ENCODE results near the gene DMXL2. TPM values are rescaled to one million over a fixed set of nuclear protein-coding genes. Genes with fewer than 3 reads are reported as not detected.

The DMXL2 gene
- total and polyA plus RNA-seq, 12 donors: 4.5 to 18.6 (median 6.9) TPM

DNA sequence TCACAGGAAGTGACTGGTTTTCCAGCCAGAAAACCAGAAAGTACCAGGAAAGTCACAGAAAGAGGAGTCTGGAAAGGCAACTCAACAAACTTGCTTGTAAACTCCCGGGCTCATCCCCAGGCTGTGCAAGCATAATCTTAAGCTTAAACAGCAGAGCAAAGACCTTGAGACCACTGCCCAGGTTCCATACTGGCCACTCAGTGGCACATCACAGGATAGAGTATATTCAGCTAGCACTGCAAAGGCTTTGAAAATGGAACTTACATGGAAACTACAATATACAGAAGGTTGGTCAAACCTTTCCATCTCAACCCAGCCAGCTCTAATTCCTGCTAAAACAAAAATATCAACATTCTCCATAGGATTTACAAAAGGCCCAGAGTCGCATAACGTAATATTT, 20.1 kb downstream of the DMXL2 start:
- DNase-seq (no peak), ATAC-seq (no peak)
- TF ChIP-seq, protein P1, sequence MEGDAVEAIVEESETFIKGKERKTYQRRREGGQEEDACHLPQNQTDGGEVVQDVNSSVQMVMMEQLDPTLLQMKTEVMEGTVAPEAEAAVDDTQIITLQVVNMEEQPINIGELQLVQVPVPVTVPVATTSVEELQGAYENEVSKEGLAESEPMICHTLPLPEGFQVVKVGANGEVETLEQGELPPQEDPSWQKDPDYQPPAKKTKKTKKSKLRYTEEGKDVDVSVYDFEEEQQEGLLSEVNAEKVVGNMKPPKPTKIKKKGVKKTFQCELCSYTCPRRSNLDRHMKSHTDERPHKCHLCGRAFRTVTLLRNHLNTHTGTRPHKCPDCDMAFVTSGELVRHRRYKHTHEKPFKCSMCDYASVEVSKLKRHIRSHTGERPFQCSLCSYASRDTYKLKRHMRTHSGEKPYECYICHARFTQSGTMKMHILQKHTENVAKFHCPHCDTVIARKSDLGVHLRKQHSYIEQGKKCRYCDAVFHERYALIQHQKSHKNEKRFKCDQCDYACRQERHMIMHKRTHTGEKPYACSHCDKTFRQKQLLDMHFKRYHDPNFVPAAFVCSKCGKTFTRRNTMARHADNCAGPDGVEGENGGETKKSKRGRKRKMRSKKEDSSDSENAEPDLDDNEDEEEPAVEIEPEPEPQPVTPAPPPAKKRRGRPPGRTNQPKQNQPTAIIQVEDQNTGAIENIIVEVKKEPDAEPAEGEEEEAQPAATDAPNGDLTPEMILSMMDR (IDR thresholded peaks at IDR 0.05): no peak
- H3K9me3 ChIP-seq: no peaks in the 10 kb centered on the region
- H3K4me3 ChIP-seq: no peak overlapping the region
- H3K27me3 ChIP-seq: no peaks in the 10 kb centered on the region
- no peaks in the 10 kb centered on the region for H3K36me3 ChIP-seq
- 76 to 97% methylated on average over 3 of the region's 3 CpGs for WGBS, 2 donors
- no peak overlapping the region for H3K27ac ChIP-seq
- H3K4me1 ChIP-seq: peaks cover 0 to 20% (median 0%) of the 10 kb centered on the region in 9 donors
- intact Hi-C loops (cut with DNase I): no loop called here

DNA sequence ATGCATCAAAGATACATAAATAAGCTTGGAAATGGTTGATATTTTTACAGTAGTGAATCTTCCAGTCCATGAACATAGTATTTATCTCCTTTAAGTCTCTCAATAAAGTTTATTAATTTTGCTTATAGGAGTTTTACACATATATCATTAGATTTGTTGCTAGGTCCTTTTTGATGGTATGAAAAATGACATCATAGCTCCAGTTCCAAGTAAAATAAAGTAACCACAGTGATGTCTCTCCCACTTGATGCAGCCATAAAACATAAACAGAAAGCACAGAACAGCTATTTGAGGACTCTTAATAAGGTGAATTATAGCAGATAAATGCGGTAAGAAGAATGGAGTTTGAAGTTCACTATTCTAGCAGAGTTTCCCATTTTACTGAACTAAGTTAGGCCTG, 20.8 kb downstream of the DMXL2 start:
- no peak for DNase-seq
- no peaks in the 10 kb centered on the region for H3K9me3 ChIP-seq
- TF ChIP-seq, protein P1 (IDR thresholded peaks at IDR 0.05): no peak
- WGBS, 2 donors: 94 to 97% methylated on average over 1 of the region's 1 CpG
- no peak overlapping the region for H3K27ac ChIP-seq
- no peaks in the 10 kb centered on the region for H3K36me3 ChIP-seq
- peaks cover 0 to 20% (median 0%) of the 10 kb centered on the region in 9 donors for H3K4me1 ChIP-seq
- ATAC-seq: no peak
- H3K4me3 ChIP-seq: no peak overlapping the region
- H3K27me3 ChIP-seq: no peaks in the 10 kb centered on the region
- intact Hi-C loops (cut with DNase I): no loop called here

DNA sequence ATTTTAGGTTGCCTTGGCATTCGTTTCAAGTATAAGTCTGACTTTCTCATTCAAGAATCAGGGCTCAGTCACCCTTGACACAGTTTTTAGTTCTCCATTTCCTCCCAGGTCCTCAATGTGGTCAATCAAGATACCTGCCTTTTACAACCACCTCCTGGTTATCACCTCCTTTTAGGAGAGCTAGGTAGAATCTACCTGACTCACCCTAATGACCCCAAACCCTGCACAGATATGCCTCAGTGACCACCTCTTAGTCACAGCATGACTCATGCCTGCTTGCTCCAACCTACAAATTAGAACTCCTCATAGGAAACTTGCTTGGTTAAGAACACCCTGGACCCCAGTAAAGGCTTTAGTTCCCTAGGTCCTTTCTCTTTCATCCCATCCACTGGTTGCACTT, 22.5 kb downstream of the DMXL2 start:
- ATAC-seq: no peak
- 88 to 94% methylated on average over 1 of the region's 1 CpG for WGBS, 2 donors
- Histone ChIP-seq H3K27ac (no peak overlapping the region), H3K27me3 (no peaks in the 10 kb centered on the region), H3K4me3 (no peak overlapping the region), H3K9me3 (peaks cover 0 to 7% (median 0%) of the 10 kb centered on the region in 11 donors), H3K36me3 (no peaks in the 10 kb centered on the region), H3K4me1 (peaks cover 0 to 20% (median 0%) of the 10 kb centered on the region in 9 donors)
- TF ChIP-seq, protein P1 (IDR thresholded peaks at IDR 0.05): no peak
- no peak for DNase-seq
- intact Hi-C loops (cut with DNase I): no loop called here

DNA sequence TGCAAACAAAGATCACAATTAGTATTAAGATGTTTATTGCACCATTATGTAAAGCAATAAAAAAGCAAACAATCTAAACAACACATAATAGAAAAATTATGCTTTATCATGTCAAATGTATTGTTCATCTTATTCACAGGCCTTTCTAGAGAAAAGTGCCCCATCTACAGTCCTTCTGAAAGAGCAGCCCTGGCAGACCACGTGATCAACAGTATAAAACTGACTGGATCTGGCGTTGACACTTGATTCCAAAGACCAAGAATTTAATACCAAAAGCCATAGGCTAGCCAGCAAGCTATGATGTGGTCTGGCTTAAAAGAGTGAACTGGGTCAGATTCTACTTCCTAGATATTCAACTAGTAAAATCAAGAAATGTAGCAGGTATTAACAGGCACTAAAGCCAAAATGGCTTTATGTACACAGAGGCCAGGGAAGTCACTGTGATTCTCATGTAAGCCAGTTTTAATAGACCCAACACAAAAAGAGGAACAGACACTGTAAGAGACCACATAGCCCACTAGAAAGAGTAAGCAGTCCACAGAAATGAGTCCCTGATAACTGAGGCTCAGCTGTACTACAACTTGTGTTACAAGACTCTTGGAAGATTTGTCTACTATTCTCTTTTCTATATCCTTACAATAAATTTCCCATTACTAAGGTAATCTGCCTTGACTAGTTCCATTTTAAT, 32.5 kb downstream of the DMXL2 start:
- 83 to 93% methylated on average over 2 of the region's 2 CpGs for WGBS, 2 donors
- peak overlapping the region in 1 of 10 donors; percentile 56 for H3K27ac ChIP-seq
- no peaks in the 10 kb centered on the region for H3K27me3 ChIP-seq
- DNase-seq (no peak), ATAC-seq (no peak)
- TF ChIP-seq, protein P1 (IDR thresholded peaks at IDR 0.05): no peak
- H3K36me3 ChIP-seq: no peaks in the 10 kb centered on the region
- intact Hi-C loops (cut with DNase I): no loop called here
- H3K9me3 ChIP-seq: peaks cover 0 to 45% (median 0%) of the 10 kb centered on the region in 11 donors
- H3K4me1 ChIP-seq: peaks cover 0 to 32% (median 0%) of the 10 kb centered on the region in 9 donors
- no peak overlapping the region for H3K4me3 ChIP-seq

Measured in heart right ventricle (tissue), 16 donors.